DOHH2 (cell line): ENCODE results near the gene POLR2B.

Experiments
- CTCF ChIP-seq: fragments of 200-600 bp; sonication (generic); IDR thresholded peaks from one replicate; pipeline ENCODE4 v1.5.1; 2014; ENCODE audit warnings: antibody characterized with exemption, mild to moderate bottlenecking, low read depth, low read length; ENCODE audit not compliant: poor library complexity, severe bottlenecking
- EZH2phosphoT487 ChIP-seq: fragments of 200-600 bp; sonication (generic); IDR thresholded peaks from 2 replicates; pipeline ENCODE4 v1.6.1; 2017; ENCODE audit warnings: borderline replicate concordance, mild to moderate bottlenecking, antibody characterized with exemption, low read length, moderate library complexity, mixed read lengths

GRCh38 chr4:57077550-57078343, 99.1 kb downstream of the POLR2B start:
- no peak for TF ChIP-seq CTCF
- TF ChIP-seq EZH2phosphoT487 = no peak
